ENCODE data around the gene TAX1BP1. TPM values are rescaled to one million over a fixed set of nuclear protein-coding genes. Genes with fewer than 3 reads are reported as not detected.
A peak's percentile ranks its signal among the peaks of the same experiment; 100 is the strongest.

Gene TAX1BP1
- total and polyA plus RNA-seq, 2 of the 13 experiments (the other 11 are each of a cell fraction or from before 2014, with no cell fraction given) = 95.2 to 98.9 TPM

DNA sequence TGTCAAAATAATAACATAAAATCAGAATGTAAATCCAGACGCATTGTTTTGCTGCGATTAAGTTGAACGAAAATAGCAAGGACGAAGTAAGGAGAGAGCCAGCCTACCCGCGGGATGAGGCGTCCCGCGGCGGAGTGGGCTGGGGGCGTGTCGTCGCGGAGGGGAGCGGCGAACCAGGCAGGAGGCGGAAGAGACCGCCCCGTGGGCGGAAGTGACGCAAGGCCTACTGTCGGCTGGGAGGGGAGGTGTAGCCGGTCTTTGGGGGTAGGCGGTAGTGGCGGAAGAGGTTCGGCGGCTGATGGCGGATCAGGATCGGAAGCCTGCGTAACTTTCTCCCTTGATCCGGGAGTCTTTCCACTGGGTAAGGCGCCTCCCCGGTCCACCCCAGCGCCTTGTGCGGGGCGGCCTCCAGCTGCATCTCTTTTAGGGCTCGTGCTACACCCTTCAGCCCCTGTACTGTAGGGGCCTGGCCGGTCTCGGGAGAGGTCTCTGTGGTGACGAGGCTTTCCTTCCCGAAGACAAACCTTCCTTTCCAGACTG, at the start of gene TAX1BP1 (continued):
- TF ChIP-seq, protein P1, sequence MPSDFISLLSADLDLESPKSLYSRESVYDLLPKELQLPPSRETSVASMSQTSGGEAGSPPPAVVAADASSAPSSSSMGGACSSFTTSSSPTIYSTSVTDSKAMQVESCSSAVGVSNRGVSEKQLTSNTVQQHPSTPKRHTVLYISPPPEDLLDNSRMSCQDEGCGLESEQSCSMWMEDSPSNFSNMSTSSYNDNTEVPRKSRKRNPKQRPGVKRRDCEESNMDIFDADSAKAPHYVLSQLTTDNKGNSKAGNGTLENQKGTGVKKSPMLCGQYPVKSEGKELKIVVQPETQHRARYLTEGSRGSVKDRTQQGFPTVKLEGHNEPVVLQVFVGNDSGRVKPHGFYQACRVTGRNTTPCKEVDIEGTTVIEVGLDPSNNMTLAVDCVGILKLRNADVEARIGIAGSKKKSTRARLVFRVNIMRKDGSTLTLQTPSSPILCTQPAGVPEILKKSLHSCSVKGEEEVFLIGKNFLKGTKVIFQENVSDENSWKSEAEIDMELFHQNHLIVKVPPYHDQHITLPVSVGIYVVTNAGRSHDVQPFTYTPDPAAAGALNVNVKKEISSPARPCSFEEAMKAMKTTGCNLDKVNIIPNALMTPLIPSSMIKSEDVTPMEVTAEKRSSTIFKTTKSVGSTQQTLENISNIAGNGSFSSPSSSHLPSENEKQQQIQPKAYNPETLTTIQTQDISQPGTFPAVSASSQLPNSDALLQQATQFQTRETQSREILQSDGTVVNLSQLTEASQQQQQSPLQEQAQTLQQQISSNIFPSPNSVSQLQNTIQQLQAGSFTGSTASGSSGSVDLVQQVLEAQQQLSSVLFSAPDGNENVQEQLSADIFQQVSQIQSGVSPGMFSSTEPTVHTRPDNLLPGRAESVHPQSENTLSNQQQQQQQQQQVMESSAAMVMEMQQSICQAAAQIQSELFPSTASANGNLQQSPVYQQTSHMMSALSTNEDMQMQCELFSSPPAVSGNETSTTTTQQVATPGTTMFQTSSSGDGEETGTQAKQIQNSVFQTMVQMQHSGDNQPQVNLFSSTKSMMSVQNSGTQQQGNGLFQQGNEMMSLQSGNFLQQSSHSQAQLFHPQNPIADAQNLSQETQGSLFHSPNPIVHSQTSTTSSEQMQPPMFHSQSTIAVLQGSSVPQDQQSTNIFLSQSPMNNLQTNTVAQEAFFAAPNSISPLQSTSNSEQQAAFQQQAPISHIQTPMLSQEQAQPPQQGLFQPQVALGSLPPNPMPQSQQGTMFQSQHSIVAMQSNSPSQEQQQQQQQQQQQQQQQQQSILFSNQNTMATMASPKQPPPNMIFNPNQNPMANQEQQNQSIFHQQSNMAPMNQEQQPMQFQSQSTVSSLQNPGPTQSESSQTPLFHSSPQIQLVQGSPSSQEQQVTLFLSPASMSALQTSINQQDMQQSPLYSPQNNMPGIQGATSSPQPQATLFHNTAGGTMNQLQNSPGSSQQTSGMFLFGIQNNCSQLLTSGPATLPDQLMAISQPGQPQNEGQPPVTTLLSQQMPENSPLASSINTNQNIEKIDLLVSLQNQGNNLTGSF (CRISPR knock-in tag; IDR thresholded peaks at IDR 0.05) = peak; percentile 67; the same call in 1 of the 2 replicates
- TF ChIP-seq, protein P2, sequence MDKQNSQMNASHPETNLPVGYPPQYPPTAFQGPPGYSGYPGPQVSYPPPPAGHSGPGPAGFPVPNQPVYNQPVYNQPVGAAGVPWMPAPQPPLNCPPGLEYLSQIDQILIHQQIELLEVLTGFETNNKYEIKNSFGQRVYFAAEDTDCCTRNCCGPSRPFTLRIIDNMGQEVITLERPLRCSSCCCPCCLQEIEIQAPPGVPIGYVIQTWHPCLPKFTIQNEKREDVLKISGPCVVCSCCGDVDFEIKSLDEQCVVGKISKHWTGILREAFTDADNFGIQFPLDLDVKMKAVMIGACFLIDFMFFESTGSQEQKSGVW (CRISPR knock-in tag; IDR thresholded peaks at IDR 0.05; ENCODE audit: borderline replicate concordance) = no peak
- TF ChIP-seq, protein P3, sequence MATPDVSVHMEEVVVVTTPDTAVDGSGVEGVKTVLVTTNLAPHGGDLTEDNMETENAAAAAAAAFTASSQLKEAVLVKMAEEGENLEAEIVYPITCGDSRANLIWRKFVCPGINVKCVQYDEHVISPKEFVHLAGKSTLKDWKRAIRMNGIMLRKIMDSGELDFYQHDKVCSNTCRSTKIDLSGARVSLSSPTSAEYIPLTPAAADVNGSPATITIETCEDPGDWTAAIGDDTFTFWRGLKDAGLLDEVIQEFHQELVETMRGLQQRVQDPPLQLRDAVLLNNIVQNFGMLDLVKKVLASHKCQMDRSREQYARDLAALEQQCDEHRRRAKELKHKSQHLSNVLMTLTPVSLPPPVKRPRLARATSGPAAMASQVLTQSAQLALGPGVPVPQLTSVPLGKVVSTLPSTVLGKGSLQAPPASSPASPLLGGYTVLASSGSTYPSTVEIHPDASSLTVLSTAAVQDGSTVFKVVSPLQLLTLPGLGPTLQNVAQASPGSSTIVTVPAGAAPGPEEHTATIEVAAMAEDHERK (CRISPR knock-in tag; IDR thresholded peaks at IDR 0.05; ENCODE audit: low read depth) = no peak
- TF ChIP-seq ZMYM4 (CRISPR knock-in tag; IDR thresholded peaks at IDR 0.05) = peak; percentile 64; the same call in 1 of the 2 replicates
- TF ChIP-seq, protein P4, sequence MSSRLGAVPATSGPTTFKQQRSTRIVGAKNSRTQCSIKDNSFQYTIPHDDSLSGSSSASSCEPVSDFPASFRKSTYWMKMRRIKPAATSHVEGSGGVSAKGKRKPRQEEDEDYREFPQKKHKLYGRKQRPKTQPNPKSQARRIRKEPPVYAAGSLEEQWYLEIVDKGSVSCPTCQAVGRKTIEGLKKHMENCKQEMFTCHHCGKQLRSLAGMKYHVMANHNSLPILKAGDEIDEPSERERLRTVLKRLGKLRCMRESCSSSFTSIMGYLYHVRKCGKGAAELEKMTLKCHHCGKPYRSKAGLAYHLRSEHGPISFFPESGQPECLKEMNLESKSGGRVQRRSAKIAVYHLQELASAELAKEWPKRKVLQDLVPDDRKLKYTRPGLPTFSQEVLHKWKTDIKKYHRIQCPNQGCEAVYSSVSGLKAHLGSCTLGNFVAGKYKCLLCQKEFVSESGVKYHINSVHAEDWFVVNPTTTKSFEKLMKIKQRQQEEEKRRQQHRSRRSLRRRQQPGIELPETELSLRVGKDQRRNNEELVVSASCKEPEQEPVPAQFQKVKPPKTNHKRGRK (CRISPR knock-in tag; IDR thresholded peaks at IDR 0.05) = no peak
- TF ChIP-seq, protein P5, sequence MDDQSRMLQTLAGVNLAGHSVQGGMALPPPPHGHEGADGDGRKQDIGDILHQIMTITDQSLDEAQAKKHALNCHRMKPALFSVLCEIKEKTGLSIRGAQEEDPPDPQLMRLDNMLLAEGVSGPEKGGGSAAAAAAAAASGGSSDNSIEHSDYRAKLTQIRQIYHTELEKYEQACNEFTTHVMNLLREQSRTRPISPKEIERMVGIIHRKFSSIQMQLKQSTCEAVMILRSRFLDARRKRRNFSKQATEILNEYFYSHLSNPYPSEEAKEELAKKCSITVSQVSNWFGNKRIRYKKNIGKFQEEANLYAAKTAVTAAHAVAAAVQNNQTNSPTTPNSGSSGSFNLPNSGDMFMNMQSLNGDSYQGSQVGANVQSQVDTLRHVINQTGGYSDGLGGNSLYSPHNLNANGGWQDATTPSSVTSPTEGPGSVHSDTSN (CRISPR knock-in tag; IDR thresholded peaks at IDR 0.05; ENCODE audit: borderline replicate concordance) = 0 out of 2 replicates have a peak, but pooled peaks have one; percentile 55
- TF ChIP-seq KDM3A (CRISPR knock-in tag; IDR thresholded peaks at IDR 0.05; ENCODE audit: low read depth) = no peak
- TF ChIP-seq, protein P6, sequence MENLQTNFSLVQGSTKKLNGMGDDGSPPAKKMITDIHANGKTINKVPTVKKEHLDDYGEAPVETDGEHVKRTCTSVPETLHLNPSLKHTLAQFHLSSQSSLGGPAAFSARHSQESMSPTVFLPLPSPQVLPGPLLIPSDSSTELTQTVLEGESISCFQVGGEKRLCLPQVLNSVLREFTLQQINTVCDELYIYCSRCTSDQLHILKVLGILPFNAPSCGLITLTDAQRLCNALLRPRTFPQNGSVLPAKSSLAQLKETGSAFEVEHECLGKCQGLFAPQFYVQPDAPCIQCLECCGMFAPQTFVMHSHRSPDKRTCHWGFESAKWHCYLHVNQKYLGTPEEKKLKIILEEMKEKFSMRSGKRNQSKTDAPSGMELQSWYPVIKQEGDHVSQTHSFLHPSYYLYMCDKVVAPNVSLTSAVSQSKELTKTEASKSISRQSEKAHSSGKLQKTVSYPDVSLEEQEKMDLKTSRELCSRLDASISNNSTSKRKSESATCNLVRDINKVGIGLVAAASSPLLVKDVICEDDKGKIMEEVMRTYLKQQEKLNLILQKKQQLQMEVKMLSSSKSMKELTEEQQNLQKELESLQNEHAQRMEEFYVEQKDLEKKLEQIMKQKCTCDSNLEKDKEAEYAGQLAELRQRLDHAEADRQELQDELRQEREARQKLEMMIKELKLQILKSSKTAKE (CRISPR knock-in tag; IDR thresholded peaks at IDR 0.05; ENCODE audit: borderline replicate concordance) = 0 out of 2 replicates have a peak, but pooled peaks have one; percentile 11
- TF ChIP-seq, protein P7, sequence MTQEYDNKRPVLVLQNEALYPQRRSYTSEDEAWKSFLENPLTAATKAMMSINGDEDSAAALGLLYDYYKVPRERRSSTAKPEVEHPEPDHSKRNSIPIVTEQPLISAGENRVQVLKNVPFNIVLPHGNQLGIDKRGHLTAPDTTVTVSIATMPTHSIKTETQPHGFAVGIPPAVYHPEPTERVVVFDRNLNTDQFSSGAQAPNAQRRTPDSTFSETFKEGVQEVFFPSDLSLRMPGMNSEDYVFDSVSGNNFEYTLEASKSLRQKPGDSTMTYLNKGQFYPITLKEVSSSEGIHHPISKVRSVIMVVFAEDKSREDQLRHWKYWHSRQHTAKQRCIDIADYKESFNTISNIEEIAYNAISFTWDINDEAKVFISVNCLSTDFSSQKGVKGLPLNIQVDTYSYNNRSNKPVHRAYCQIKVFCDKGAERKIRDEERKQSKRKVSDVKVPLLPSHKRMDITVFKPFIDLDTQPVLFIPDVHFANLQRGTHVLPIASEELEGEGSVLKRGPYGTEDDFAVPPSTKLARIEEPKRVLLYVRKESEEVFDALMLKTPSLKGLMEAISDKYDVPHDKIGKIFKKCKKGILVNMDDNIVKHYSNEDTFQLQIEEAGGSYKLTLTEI (CRISPR knock-in tag; conservative IDR thresholded peaks at IDR 0.05) = no peak
- TF ChIP-seq, protein P8, sequence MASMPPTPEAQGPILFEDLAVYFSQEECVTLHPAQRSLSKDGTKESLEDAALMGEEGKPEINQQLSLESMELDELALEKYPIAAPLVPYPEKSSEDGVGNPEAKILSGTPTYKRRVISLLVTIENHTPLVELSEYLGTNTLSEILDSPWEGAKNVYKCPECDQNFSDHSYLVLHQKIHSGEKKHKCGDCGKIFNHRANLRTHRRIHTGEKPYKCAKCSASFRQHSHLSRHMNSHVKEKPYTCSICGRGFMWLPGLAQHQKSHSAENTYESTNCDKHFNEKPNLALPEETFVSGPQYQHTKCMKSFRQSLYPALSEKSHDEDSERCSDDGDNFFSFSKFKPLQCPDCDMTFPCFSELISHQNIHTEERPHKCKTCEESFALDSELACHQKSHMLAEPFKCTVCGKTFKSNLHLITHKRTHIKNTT (CRISPR knock-in tag; IDR thresholded peaks at IDR 0.05) = no peak
- 0 out of 2 replicates have a peak, but pooled peaks have one; percentile 52 for TF ChIP-seq JUN (CRISPR knock-in tag; IDR thresholded peaks at IDR 0.05)
